ENCODE data around the gene PHACTR3. TPM values are rescaled to one million over a fixed set of nuclear protein-coding genes. Genes with fewer than 3 reads are reported as not detected.

The PHACTR3 gene
- total and polyA plus RNA-seq, 2 of the 8 experiments (the other 6 are each of a cell fraction or from before 2014, with no cell fraction given), result 0.05 to 0.13 TPM

DNA sequence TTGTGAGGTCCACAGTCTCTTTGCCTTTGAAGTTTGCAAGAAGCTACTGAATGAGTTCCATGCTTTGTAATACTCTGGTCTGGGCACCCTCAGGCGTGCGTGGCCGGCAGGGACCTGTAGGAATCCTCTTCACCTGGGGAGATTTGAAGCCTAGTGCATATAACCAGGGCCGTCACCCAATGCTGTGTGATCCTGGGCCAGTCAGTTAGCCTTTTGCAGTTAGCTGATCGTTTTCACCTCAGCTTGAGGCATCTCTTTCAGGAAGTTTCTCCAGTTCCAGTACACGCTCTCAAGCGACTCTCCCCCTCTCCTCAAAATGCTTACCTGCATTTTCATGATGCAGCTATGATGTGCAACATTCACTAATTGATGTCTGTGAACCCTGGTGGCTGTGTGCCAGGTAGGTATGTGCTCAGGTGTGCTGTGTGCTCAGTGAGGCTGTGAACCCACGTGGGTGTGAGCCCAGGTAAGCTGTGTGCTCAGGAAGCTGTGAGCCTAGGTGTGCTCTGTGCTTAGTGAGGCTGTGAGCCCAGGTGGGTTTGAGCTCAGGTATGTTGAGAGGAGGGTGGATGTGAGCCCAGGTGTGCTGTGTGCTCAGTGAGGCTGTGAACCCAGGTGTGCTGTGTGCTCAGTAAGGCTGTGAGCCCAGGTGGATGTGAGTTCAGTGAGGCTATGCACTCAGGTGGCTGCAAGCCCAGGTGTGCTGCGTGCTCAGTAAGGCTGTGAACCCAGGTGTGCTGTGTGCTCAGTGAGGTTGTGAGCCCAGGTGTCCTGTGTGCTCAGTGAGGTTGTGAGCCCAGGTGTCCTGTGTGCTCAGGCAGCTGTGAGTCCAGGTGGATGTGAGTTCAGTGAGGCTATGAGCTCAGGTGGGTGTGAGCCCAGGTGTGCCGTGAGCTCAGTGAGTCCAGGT is 120.4 kb downstream of the PHACTR3 start:
- Histone ChIP-seq H3K14ac (ENCODE audit: insufficient read length) (no peak overlapping the region), H3K9me3 (ENCODE audit: insufficient read depth in 2 of 2, low read depth in 1 of 2, low read length in 1 of 2) (peaks cover 91 to 96% of the 10 kb centered on the region in 2 experiments), H3K79me1 (ENCODE audit: low read depth, low read length) (no peaks in the 10 kb centered on the region), H3K79me2 (ENCODE audit: control insufficient read depth in 1 of 2, insufficient read depth in 2 of 2, low read length in 2 of 2) (no peaks in the 10 kb centered on the region), H2AFZ (ENCODE audit: low read length) (no peak overlapping the region), H3K4ac (replicated peaks; ENCODE audit: insufficient read length, low read depth, low read length) (no peak overlapping the region), H3K4me3 (ENCODE audit: extremely low read depth in 1 of 4, insufficient read depth in 2 of 4, low read depth in 3 of 4, low read length in 4 of 4) (no peak overlapping the region), H3K23ac (ENCODE audit: insufficient read length) (no peak overlapping the region), H4K5ac (ENCODE audit: insufficient read length, low read depth, low read length) (no peak overlapping the region), H2BK5ac (ENCODE audit: low read depth, low read length) (no peak overlapping the region), H3K27me3 (replicated peaks in 1 of 4; ENCODE audit: control insufficient read depth in 3 of 4, extremely low read depth in 1 of 4, insufficient read depth in 3 of 4, low read length in 3 of 4) (no peaks in the 10 kb centered on the region), H4K8ac (ENCODE audit: extremely low read depth, insufficient read depth, low read length) (no peak overlapping the region), H2BK20ac (ENCODE audit: low read length) (no peak overlapping the region), H3K4me1 (replicated peaks in 1 of 4; ENCODE audit: control insufficient read depth in 3 of 4, insufficient read depth in 4 of 4, low read length in 3 of 4) (no peaks in the 10 kb centered on the region), H3K56ac (replicated peaks; ENCODE audit: insufficient read length, low read depth, low read length) (no peak overlapping the region), H2BK12ac (ENCODE audit: low read depth, low read length) (no peak overlapping the region), H3K18ac (ENCODE audit: extremely low read depth, low read length) (no peak overlapping the region), H4K91ac (replicated peaks; ENCODE audit: insufficient read length, low read length) (no peak overlapping the region), H3K36me3 (ENCODE audit: control insufficient read depth in 2 of 4, insufficient read depth in 4 of 4, low read length in 3 of 4) (no peaks in the 10 kb centered on the region; a peak in 1 of 8 replicates), H4K20me1 (replicated peaks in 1 of 2; ENCODE audit: control insufficient read depth in 1 of 2, insufficient read depth in 2 of 2, low read length in 2 of 2) (no peaks in the 10 kb centered on the region), H3K9ac (replicated peaks in 1 of 4; ENCODE audit: extremely low read depth in 1 of 4, low read depth in 3 of 4, low read length in 3 of 4) (no peak overlapping the region), H2AK5ac (ENCODE audit: low read depth, low read length) (no peak overlapping the region), H3K4me2 (ENCODE audit: insufficient read depth in 1 of 2, low read depth in 2 of 2, low read length in 2 of 2) (no peak overlapping the region), H2BK120ac (replicated peaks; ENCODE audit: low read depth, low read length) (no peak overlapping the region), H3K23me2 (ENCODE audit: low read depth, low read length) (no peaks in the 10 kb centered on the region), H2BK15ac (ENCODE audit: low read length) (no peak overlapping the region), H3K27ac (ENCODE audit: low read depth, low read length) (no peak overlapping the region)
- WGBS, 2 experiments (ENCODE audit: extremely low coverage in 1 of 2, insufficient coverage in 1 of 2, insufficient read length in 1 of 2, insufficient replicate concordance in 2 of 2, low coverage in 1 of 2, low lambda C conversion rate in 2 of 2, missing lambda C conversion rate in 1 of 2), result 79% methylated on average over 10 of the region's 10 CpGs; no CpG with 5 or more reads in 1 of the 2 experiments
- CTCF ChIA-PET (ENCODE audit: partially characterized antibody), result interaction anchor here (0.6 to 0.8 kb wide), 2 partner anchors 9 to 44 kb away, joined by 3 read pairs; no protein-coding TSS in a partner anchor
- FAIRE-seq, result no peak
- no peak for DNase-seq (ENCODE audit: low read depth in 1 of 2, low spot score in 2 of 2)
- POLR2A ChIA-PET (ENCODE audit: partially characterized antibody), result no interaction called here
- TF ChIP-seq GTF2F1 (IDR thresholded peaks at IDR 0.05; ENCODE audit: borderline replicate concordance, low read depth, low read length) (no peak), KDM4A (IDR thresholded peaks at IDR 0.05; ENCODE audit: low read depth, low read length, severe bottlenecking) (no peak), BCL11A (IDR thresholded peaks at IDR 0.05; ENCODE audit: low read depth in 2 of 2, low read length in 2 of 2) (no peak), ZNF274 (IDR thresholded peaks at IDR 0.05; ENCODE audit: borderline replicate concordance, extremely low read depth, low read length) (no peak), EZH2 (IDR thresholded peaks at IDR 0.05; ENCODE audit: low read depth, low read length, severe bottlenecking) (no peak)
- TF ChIP-seq, protein P1, sequence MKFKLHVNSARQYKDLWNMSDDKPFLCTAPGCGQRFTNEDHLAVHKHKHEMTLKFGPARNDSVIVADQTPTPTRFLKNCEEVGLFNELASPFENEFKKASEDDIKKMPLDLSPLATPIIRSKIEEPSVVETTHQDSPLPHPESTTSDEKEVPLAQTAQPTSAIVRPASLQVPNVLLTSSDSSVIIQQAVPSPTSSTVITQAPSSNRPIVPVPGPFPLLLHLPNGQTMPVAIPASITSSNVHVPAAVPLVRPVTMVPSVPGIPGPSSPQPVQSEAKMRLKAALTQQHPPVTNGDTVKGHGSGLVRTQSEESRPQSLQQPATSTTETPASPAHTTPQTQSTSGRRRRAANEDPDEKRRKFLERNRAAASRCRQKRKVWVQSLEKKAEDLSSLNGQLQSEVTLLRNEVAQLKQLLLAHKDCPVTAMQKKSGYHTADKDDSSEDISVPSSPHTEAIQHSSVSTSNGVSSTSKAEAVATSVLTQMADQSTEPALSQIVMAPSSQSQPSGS (IDR thresholded peaks at IDR 0.05; ENCODE audit: low read length), result no peak
